Liver (tissue), 9 donors: Measurements from ENCODE around the gene YPEL2. TPM values are rescaled to one million over a fixed set of nuclear protein-coding genes. Genes with fewer than 3 reads are reported as not detected.

ENCODE experiments used
- DNase-seq: peaks from one replicate; pipeline ENCODE4 v3.0.0-alpha.2; 2017; ENCODE audit warnings: low spot score
- H3K27ac ChIP-seq, 2 donors: one replicate each; pipeline ENCODE4 v1.7.0; 2013; ENCODE audit warnings: inconsistent platforms in 2 of 2, low read length in 2 of 2, control low read depth in 1 of 2, low read depth in 1 of 2, mild to moderate bottlenecking in 1 of 2
- H3K27me3 ChIP-seq, 4 donors: one replicate each; pipeline versions ENCODE4 v1.6.1 to v1.7.0; 2013; ENCODE audit warnings: low read length in 3 of 4, inconsistent platforms in 1 of 4, mild to moderate bottlenecking in 1 of 4, moderate library complexity in 1 of 4; ENCODE audit not compliant: control insufficient read depth in 4 of 4, insufficient read depth in 4 of 4
- H3K36me3 ChIP-seq, 4 donors: one replicate each; pipeline versions ENCODE4 v1.6.1 to v1.7.0; 2013; ENCODE audit warnings: low read length in 3 of 4, mild to moderate bottlenecking in 3 of 4, low read depth in 1 of 4, moderate library complexity in 1 of 4; ENCODE audit not compliant: control insufficient read depth in 4 of 4, insufficient read depth in 3 of 4
- H3K4me1 ChIP-seq, 4 donors: one replicate each; pipeline versions ENCODE4 v1.6.1 to v1.7.0; 2013; ENCODE audit warnings: low read length in 3 of 4, mild to moderate bottlenecking in 3 of 4, moderate library complexity in 1 of 4; ENCODE audit not compliant: control insufficient read depth in 4 of 4, insufficient read depth in 4 of 4
- H3K4me3 ChIP-seq, 3 donors: one replicate each; pipeline versions ENCODE4 v1.6.1 to v1.7.0; 2013; ENCODE audit warnings: low read length in 3 of 3, control low read depth in 1 of 3, low read depth in 1 of 3, mild to moderate bottlenecking in 1 of 3
- H3K9ac ChIP-seq, 2 donors: one replicate each; pipeline ENCODE4 v1.7.0; 2013; ENCODE audit warnings: low read length in 2 of 2, mild to moderate bottlenecking in 2 of 2, moderate library complexity in 2 of 2, control low read depth in 1 of 2, low read depth in 1 of 2
- H3K9me3 ChIP-seq, 4 donors: one replicate each; pipeline versions ENCODE4 v1.6.1 to v1.7.0; 2013; ENCODE audit warnings: low read length in 3 of 4; ENCODE audit not compliant: control insufficient read depth in 4 of 4
- ATF3 ChIP-seq: IDR thresholded peaks from 2 replicates; pipeline ENCODE4 v1.6.1; 2016; ENCODE audit warnings: antibody characterized with exemption
- CTCF ChIP-seq: fragments of 150-350 bp; IDR thresholded peaks from 2 replicates; pipeline ENCODE4 v1.5.1; 2017; ENCODE audit warnings: improper control_type of control experiment, low read depth, low read length; ENCODE audit not compliant: missing input control
- EGR1 ChIP-seq, 2 donors: IDR thresholded peaks; 2 replicates each; pipeline ENCODE4 v1.6.1; 2016 to 2018; ENCODE audit warnings: antibody characterized with exemption in 2 of 2, low read depth in 2 of 2
- FOXA1 ChIP-seq: IDR thresholded peaks from 2 replicates; pipeline ENCODE4 v1.6.1; 2016; ENCODE audit warnings: antibody characterized with exemption
- FOXA2 ChIP-seq: IDR thresholded peaks from 2 replicates; pipeline ENCODE4 v1.6.1; 2016; ENCODE audit warnings: antibody characterized with exemption
- GABPA ChIP-seq, 2 donors: IDR thresholded peaks in 1 of 2; conservative IDR thresholded peaks in 1 of 2; 2 replicates each; pipeline ENCODE4 v1.6.1; 2016; ENCODE audit warnings: antibody characterized with exemption in 2 of 2, mild to moderate bottlenecking in 1 of 2, moderate library complexity in 1 of 2
- HNF4A ChIP-seq, 2 donors: conservative IDR thresholded peaks; 2 replicates each; pipeline ENCODE4 v1.6.1; 2016; ENCODE audit warnings: antibody characterized with exemption in 2 of 2, mild to moderate bottlenecking in 2 of 2
- HNF4G ChIP-seq: IDR thresholded peaks from 2 replicates; pipeline ENCODE4 v1.6.1; 2016; ENCODE audit warnings: antibody characterized with exemption
- JUND ChIP-seq, 2 donors: IDR thresholded peaks; 2 replicates each; pipeline ENCODE4 v1.6.1; 2016; ENCODE audit warnings: antibody characterized with exemption in 2 of 2
- MAX ChIP-seq: IDR thresholded peaks from 2 replicates; pipeline ENCODE4 v1.6.1; 2016; ENCODE audit warnings: antibody characterized with exemption
- NR2F2 ChIP-seq: IDR thresholded peaks from 2 replicates; pipeline ENCODE4 v1.6.1; 2016; ENCODE audit warnings: antibody characterized with exemption
- RAD21 ChIP-seq, 2 donors: IDR thresholded peaks; 2 replicates each; pipeline ENCODE4 v1.6.1; 2016; ENCODE audit warnings: antibody characterized with exemption in 2 of 2, mild to moderate bottlenecking in 2 of 2
- REST ChIP-seq: IDR thresholded peaks from 2 replicates; pipeline ENCODE4 v1.6.1; 2016; ENCODE audit warnings: antibody characterized with exemption, mild to moderate bottlenecking
- RXRA ChIP-seq, 2 donors: IDR thresholded peaks; 2 replicates each; pipeline ENCODE4 v1.6.1; 2017 to 2018; ENCODE audit warnings: antibody characterized with exemption in 2 of 2, mild to moderate bottlenecking in 1 of 2
- SP1 ChIP-seq: IDR thresholded peaks from 2 replicates; pipeline ENCODE4 v1.6.1; 2018; ENCODE audit warnings: antibody characterized with exemption, mild to moderate bottlenecking
- TAF1 ChIP-seq: conservative IDR thresholded peaks from 2 replicates; pipeline ENCODE4 v1.6.1; 2016; ENCODE audit warnings: antibody characterized with exemption, mild to moderate bottlenecking
- YY1 ChIP-seq: IDR thresholded peaks from 2 replicates; pipeline ENCODE4 v1.6.1; 2016; ENCODE audit warnings: antibody characterized with exemption, mild to moderate bottlenecking
- ZBTB33 ChIP-seq: IDR thresholded peaks from 2 replicates; pipeline ENCODE4 v1.6.1; 2016; ENCODE audit warnings: antibody characterized with exemption
- WGBS: extraction: QIAGEN DNeasy Blood & Tissue Kit; methylation state at CpG from one replicate; pipeline ENCODE4 v1.1.7; 2013; 5-methylcytosine and 5-hydroxymethylcytosine counted together
- polyA plus RNA-seq, 2 donors: library from polyadenylated mRNA; stranded (reverse) in 1 of 2; unstranded in 1 of 2; fragments of 200-250 nt in 1 of 2; fragments of >200 nt in 1 of 2; fragmentation: Nextera tagmentation in 1 of 2; extraction: Ambion mirVana in 1 of 2; gene quantifications; one replicate each; pipeline versions ENCODE4 v1.2.1 to v1.2.3, GENCODE V29; 2013 to 2015
- total RNA-seq, 2 donors: library from RNA; depleted of rRNA; stranded (reverse); fragments of >200 nt; gene quantifications; one replicate each; pipeline ENCODE4 v1.2.3, GENCODE V29; 2014
- donor health status: healthy.
- donor health status: healthy.
- donor health status: healthy.
- donor health status: healthy.
- donor health status: healthy.

Gene YPEL2
- total and polyA plus RNA-seq, 4 donors = 4.2 to 23.8 (median 11.3) TPM

GRCh38 chr17:59413014-59413766, 81.7 kb downstream of the YPEL2 start:
- Histone ChIP-seq H3K4me1 (no peaks in the 10 kb centered on the region), H3K27me3 (no peaks in the 10 kb centered on the region), H3K27ac (no peak overlapping the region), H3K4me3 (no peak overlapping the region), H3K9me3 (peaks cover 0 to 2% (median under 1%) of the 10 kb centered on the region in 4 donors), H3K36me3 (no peaks in the 10 kb centered on the region), H3K9ac (no peak overlapping the region)
- WGBS = 79% methylated on average over 8 of the region's 8 CpGs
- TF ChIP-seq CTCF = no peak
- no peak for TF ChIP-seq RAD21 (IDR thresholded peaks at IDR 0.05)
- no peak for TF ChIP-seq FOXA1
- no peak for TF ChIP-seq YY1
- TF ChIP-seq GABPA (IDR thresholded peaks at IDR 0.05 in 1 of 2, conservative IDR thresholded peaks at IDR 0.05 in 1 of 2) = no peak
- no peak for TF ChIP-seq ATF3
- no peak for TF ChIP-seq MAX
- TF ChIP-seq FOXA2 = no peak
- TF ChIP-seq TAF1 = no peak
- TF ChIP-seq REST = no peak
- TF ChIP-seq HNF4G = no peak
- TF ChIP-seq RXRA (IDR thresholded peaks at IDR 0.05) = no peak
- no peak for TF ChIP-seq SP1
- TF ChIP-seq JUND (IDR thresholded peaks at IDR 0.05) = no peak
- no peak for TF ChIP-seq EGR1 (IDR thresholded peaks at IDR 0.05; ENCODE audit: low read depth in 2 of 2)
- TF ChIP-seq ZBTB33 = no peak
- TF ChIP-seq HNF4A (conservative IDR thresholded peaks at IDR 0.05) = no peak
- TF ChIP-seq NR2F2 = no peak
- DNase-seq = no peak
